Naive thymus-derived CD4-positive, alpha-beta T cell (primary cell): ENCODE data around the gene IDH3A. TPM values are rescaled to one million over a fixed set of nuclear protein-coding genes. Genes with fewer than 3 reads are reported as not detected.
A peak's percentile ranks its signal among the peaks of the same experiment; 100 is the strongest.
"Not testable (repeated sequence)": the region's sequence is repeated elsewhere in the genome, so short reads cannot be mapped to it uniquely, and the experiment has no call there.

ENCODE experiments used
- ATAC-seq: fragments of 150-1000 bp; cut with Tn5 transposase; 2 replicates; pipeline ENCODE4 v1.10.0; 2021; ENCODE audit warnings: mild to moderate bottlenecking, moderate library complexity
- CTCF ChIA-PET: fragments of 350-600 bp; sonication (Branson Sonifier 250); formaldehyde crosslinking; loops from one replicate; lab custom pipeline; 2021; ENCODE audit warnings: antibody characterized with exemption; lab: Charles Lee
- POLR2A ChIA-PET: fragments of 350-600 bp; sonication (Branson Sonifier 250); formaldehyde crosslinking; loops from one replicate; lab custom pipeline; 2021; ENCODE audit warnings: antibody characterized with exemption, inconsistent platforms; lab: Charles Lee
- DNase-seq, 9 donors: peaks; one replicate each; pipeline versions ENCODE4 v3.0.0 to v3.0.0-alpha.2; 2020 to 2022; ENCODE audit warnings: mixed read lengths in 1 of 9
- H3K27ac ChIP-seq: one replicate; pipeline ENCODE4 v1.7.0; 2013; ENCODE audit warnings: mild to moderate bottlenecking, low read depth, low read length, moderate library complexity
- H3K27me3 ChIP-seq, 2 donors: one replicate each; pipeline ENCODE4 v1.7.0; 2013; ENCODE audit warnings: low read length in 2 of 2, mild to moderate bottlenecking in 2 of 2, moderate library complexity in 2 of 2; ENCODE audit not compliant: control insufficient read depth in 2 of 2, insufficient read depth in 2 of 2
- H3K36me3 ChIP-seq, 3 experiments: 1 replicate in 2 of 3; 2 replicates in 1 of 3; pipeline ENCODE4 v1.7.0; 2013; ENCODE audit warnings: low read length in 3 of 3, mild to moderate bottlenecking in 3 of 3, moderate library complexity in 1 of 3; ENCODE audit not compliant: insufficient read depth in 3 of 3, control insufficient read depth in 2 of 3
- H3K4me1 ChIP-seq, 2 donors: one replicate each; pipeline ENCODE4 v1.7.0; 2013; ENCODE audit warnings: low read length in 2 of 2, mild to moderate bottlenecking in 2 of 2, moderate library complexity in 1 of 2; ENCODE audit not compliant: control insufficient read depth in 2 of 2, insufficient read depth in 2 of 2
- H3K4me3 ChIP-seq: 2 replicates; pipeline ENCODE4 v1.7.0; 2013; ENCODE audit warnings: mild to moderate bottlenecking, low read length
- H3K9me3 ChIP-seq, 3 experiments: 1 replicate in 2 of 3; 2 replicates in 1 of 3; pipeline ENCODE4 v1.7.0; 2013; ENCODE audit warnings: low read length in 3 of 3; ENCODE audit not compliant: control insufficient read depth in 2 of 3
- H3K27ac Mint-ChIP-seq, 9 donors: one replicate each; pipeline ENCODE4 v1.8.0; 2020 to 2022; ENCODE audit warnings: mixed read lengths in 9 of 9, mild to moderate bottlenecking in 8 of 9, moderate library complexity in 5 of 9, inconsistent platforms in 2 of 9
- H3K27me3 Mint-ChIP-seq, 5 donors: one replicate each; pipeline ENCODE4 v1.8.0; 2021 to 2022; ENCODE audit warnings: mixed read lengths in 5 of 5, mild to moderate bottlenecking in 1 of 5
- H3K36me3 Mint-ChIP-seq, 5 donors: one replicate each; pipeline ENCODE4 v1.8.0; 2020 to 2022; ENCODE audit warnings: mixed read lengths in 5 of 5, mild to moderate bottlenecking in 3 of 5, inconsistent platforms in 1 of 5
- H3K4me1 Mint-ChIP-seq, 7 donors: one replicate each; pipeline ENCODE4 v1.8.0; 2020 to 2022; ENCODE audit warnings: mixed read lengths in 7 of 7, mild to moderate bottlenecking in 3 of 7, inconsistent platforms in 1 of 7
- H3K4me3 Mint-ChIP-seq, 10 donors: one replicate each; pipeline ENCODE4 v1.8.0; 2020 to 2022; ENCODE audit warnings: mild to moderate bottlenecking in 10 of 10, mixed read lengths in 10 of 10, moderate library complexity in 6 of 10, inconsistent platforms in 2 of 10
- H3K9me3 Mint-ChIP-seq, 11 donors: one replicate each; pipeline ENCODE4 v1.8.0; 2020 to 2022; ENCODE audit warnings: mixed read lengths in 11 of 11, mild to moderate bottlenecking in 4 of 11, inconsistent platforms in 1 of 11, moderate library complexity in 1 of 11
- intact Hi-C, 2 donors: fragments of 100-400 bp; cut with micrococcal nuclease; formaldehyde crosslinking; loops; one replicate each; pipeline ENCODE4 v1.15.1; 2023
- polyA plus RNA-seq, 2 donors: library from polyadenylated mRNA; unstranded; fragments of 300-500 nt; fragmentation: Illumina TruSeq; gene quantifications; one replicate each; pipeline ENCODE4 v1.2.3, GENCODE V29; 2021
- total RNA-seq, 6 experiments: library from RNA in 5 of 6; stranded (reverse) in 5 of 6; gene quantifications; 1 replicate in 5 of 6; 2 replicates in 1 of 6; pipeline ENCODE4 v1.2.3 and lab custom pipeline; 2021 to 2026

Gene IDH3A
- total and polyA plus RNA-seq, 7 experiments from 2014 or later = 40.5 to 105 (median 57.4) TPM

- Mint-ChIP-seq H3K4me3 (peak overlapping the region; percentile 90 to 98 (median 96)), H3K36me3 (peaks cover 0 to 17% (median 11%) of the 10 kb centered on the region in 5 donors), H3K4me1 (peaks cover 28 to 58% (median 43%) of the 10 kb centered on the region in 7 donors), H3K27ac (peak overlapping the region in 7 of 9 donors; percentile 1 to 96 (median 47))
- H3K4me3 ChIP-seq, H3K36me3 ChIP-seq, H3K27me3 Mint-ChIP-seq, ATAC-seq, H3K9me3 ChIP-seq, H3K9me3 Mint-ChIP-seq, intact Hi-C loops, DNase-seq, H3K27me3 ChIP-seq, H3K27ac ChIP-seq: not testable (repeated sequence)
- ChIA-PET CTCF (interaction anchor here (1.4 kb wide), 1 partner anchor 89 kb away, joined by 3 read pairs; no protein-coding TSS in a partner anchor), POLR2A (interaction anchor here (1.3 kb wide), 1 partner anchor 11 kb away, joined by 5 read pairs; no protein-coding TSS in a partner anchor)
- H3K4me1 ChIP-seq = peaks cover 17 to 24% of the 10 kb centered on the region in 2 donors
Measured at GRCh38 chr15:78151075-78151474, 1.9 kb downstream of the IDH3A start.

GRCh38 chr15:78154955-78155354 lies 5.8 kb downstream of the IDH3A start:
- H3K4me3 Mint-ChIP-seq = no peak overlapping the region
- DNase-seq (peak in 1 of 9 donors; percentile 6), ATAC-seq (no peak)
- ChIA-PET POLR2A (no interaction called here), CTCF (no interaction called here)
- H3K36me3 Mint-ChIP-seq = peaks cover 0 to 28% (median 17%) of the 10 kb centered on the region in 5 donors
- peaks cover 16 to 33% (median 27%) of the 10 kb centered on the region in 7 donors for H3K4me1 Mint-ChIP-seq
- H3K4me1 ChIP-seq = peaks cover 6 to 11% of the 10 kb centered on the region in 2 donors
- H3K9me3 Mint-ChIP-seq = peaks cover 0 to 1% (median 0%) of the 10 kb centered on the region in 11 donors
- no peaks in the 10 kb centered on the region for H3K27me3 ChIP-seq
- H3K27me3 Mint-ChIP-seq = no peaks in the 10 kb centered on the region
- no peak overlapping the region for H3K27ac ChIP-seq
- H3K27ac Mint-ChIP-seq = peak overlapping the region in 1 of 9 donors; percentile 65
- peaks cover 0 to 28% (median 6%) of the 10 kb centered on the region in 3 experiments for H3K36me3 ChIP-seq
- H3K4me3 ChIP-seq = no peak overlapping the region
- intact Hi-C loops = no loop called here
- H3K9me3 ChIP-seq = no peaks in the 10 kb centered on the region

GRCh38 chr15:78155355-78155939 lies 6.3 kb downstream of the IDH3A start:
- Histone ChIP-seq H3K36me3 (peaks cover 0 to 30% (median 6%) of the 10 kb centered on the region in 3 experiments), H3K27ac (no peak overlapping the region), H3K4me3 (no peak overlapping the region), H3K4me1 (peaks cover 1 to 6% of the 10 kb centered on the region in 2 donors), H3K9me3 (no peaks in the 10 kb centered on the region), H3K27me3 (no peaks in the 10 kb centered on the region)
- Mint-ChIP-seq H3K4me1 (peaks cover 12 to 29% (median 22%) of the 10 kb centered on the region in 7 donors), H3K9me3 (peaks cover 0 to 1% (median 0%) of the 10 kb centered on the region in 11 donors), H3K27me3 (no peaks in the 10 kb centered on the region), H3K36me3 (peaks cover 0 to 28% (median 17%) of the 10 kb centered on the region in 5 donors), H3K27ac (peak overlapping the region in 1 of 9 donors; percentile 48), H3K4me3 (no peak overlapping the region)
- POLR2A ChIA-PET = no interaction called here
- ATAC-seq (no peak), DNase-seq (no peak)
- intact Hi-C loops = no loop called here
- CTCF ChIA-PET = no interaction called here

GRCh38 chr15:78156653-78157052 lies 7.5 kb downstream of the IDH3A start:
- no peak overlapping the region for H3K27ac ChIP-seq
- peaks cover 7 to 21% (median 13%) of the 10 kb centered on the region in 7 donors for H3K4me1 Mint-ChIP-seq
- H3K9me3 Mint-ChIP-seq = peaks cover 0 to 1% (median 0%) of the 10 kb centered on the region in 11 donors
- intact Hi-C loops = no loop called here
- H3K27me3 ChIP-seq = no peaks in the 10 kb centered on the region
- peaks cover 0 to 3% of the 10 kb centered on the region in 2 donors for H3K4me1 ChIP-seq
- H3K36me3 Mint-ChIP-seq = peaks cover 0 to 30% (median 17%) of the 10 kb centered on the region in 5 donors
- H3K27me3 Mint-ChIP-seq = no peaks in the 10 kb centered on the region
- H3K9me3 ChIP-seq = no peaks in the 10 kb centered on the region
- DNase-seq = no peak
- ChIA-PET POLR2A (no interaction called here), CTCF (no interaction called here)
- no peak overlapping the region for H3K4me3 Mint-ChIP-seq
- no peak overlapping the region for H3K4me3 ChIP-seq
- no peak for ATAC-seq
- peak overlapping the region in 2 of 9 donors; percentile 25 to 56 for H3K27ac Mint-ChIP-seq
- peaks cover 2 to 36% (median 6%) of the 10 kb centered on the region in 3 experiments for H3K36me3 ChIP-seq

GRCh38 chr15:78157203-78157602 lies 8.0 kb downstream of the IDH3A start:
- H3K9me3 Mint-ChIP-seq = peaks cover 0 to 1% (median 0%) of the 10 kb centered on the region in 11 donors
- CTCF ChIA-PET = no interaction called here
- intact Hi-C loops = no loop called here
- no peak overlapping the region for H3K27ac ChIP-seq
- no peak overlapping the region for H3K4me3 Mint-ChIP-seq
- peaks cover 6 to 42% (median 6%) of the 10 kb centered on the region in 3 experiments for H3K36me3 ChIP-seq
- H3K4me3 ChIP-seq = no peak overlapping the region
- peaks cover 4 to 35% (median 17%) of the 10 kb centered on the region in 5 donors for H3K36me3 Mint-ChIP-seq
- H3K27me3 ChIP-seq = no peaks in the 10 kb centered on the region
- no peaks in the 10 kb centered on the region for H3K9me3 ChIP-seq
- no peak for DNase-seq
- H3K27ac Mint-ChIP-seq = peak overlapping the region in 2 of 9 donors; percentile 15 to 25
- H3K4me1 Mint-ChIP-seq = peaks cover 7 to 26% (median 15%) of the 10 kb centered on the region in 7 donors
- POLR2A ChIA-PET = no interaction called here
- no peak for ATAC-seq
- peaks cover 0 to 3% of the 10 kb centered on the region in 2 donors for H3K4me1 ChIP-seq
- H3K27me3 Mint-ChIP-seq = no peaks in the 10 kb centered on the region

GRCh38 chr15:78159395-78159794 lies 10.2 kb downstream of the IDH3A start:
- POLR2A ChIA-PET = interaction anchor here (1.7 kb wide), 1 partner anchor 10 kb away, joined by 11 read pairs; the partner anchor contains the start of gene IDH3A
- H3K36me3 ChIP-seq = peaks cover 6 to 54% (median 8%) of the 10 kb centered on the region in 3 experiments
- ATAC-seq (no peak), DNase-seq (no peak)
- peaks cover 0 to 1% (median 0%) of the 10 kb centered on the region in 11 donors for H3K9me3 Mint-ChIP-seq
- H3K27ac ChIP-seq = no peak overlapping the region
- H3K4me1 Mint-ChIP-seq = peaks cover 0 to 13% (median 4%) of the 10 kb centered on the region in 7 donors
- H3K4me1 ChIP-seq = no peaks in the 10 kb centered on the region
- no peak overlapping the region for H3K4me3 Mint-ChIP-seq
- CTCF ChIA-PET = no interaction called here
- no peak overlapping the region for H3K4me3 ChIP-seq
- no peak overlapping the region for H3K27ac Mint-ChIP-seq
- intact Hi-C loops = no loop called here
- peaks cover 5 to 38% (median 20%) of the 10 kb centered on the region in 5 donors for H3K36me3 Mint-ChIP-seq
- no peaks in the 10 kb centered on the region for H3K27me3 ChIP-seq
- no peaks in the 10 kb centered on the region for H3K27me3 Mint-ChIP-seq
- no peaks in the 10 kb centered on the region for H3K9me3 ChIP-seq
